NCI-H345 treated with DMSO at 0.1 percent for 48 hours (cell line): ENCODE measurements around the gene RPS27L.
A peak's percentile ranks its signal among the peaks of the same experiment; 100 is the strongest.
"Not testable (repeated sequence)": the region's sequence is repeated elsewhere in the genome, so short reads cannot be mapped to it uniquely, and the experiment has no call there.

Experiments
- DNase-seq: peaks from one replicate; lab custom pipeline; 2025; ENCODE audit not compliant: unreplicated experiment; lab: John Stamatoyannopoulos, UW

RPS27L gene

DNA sequence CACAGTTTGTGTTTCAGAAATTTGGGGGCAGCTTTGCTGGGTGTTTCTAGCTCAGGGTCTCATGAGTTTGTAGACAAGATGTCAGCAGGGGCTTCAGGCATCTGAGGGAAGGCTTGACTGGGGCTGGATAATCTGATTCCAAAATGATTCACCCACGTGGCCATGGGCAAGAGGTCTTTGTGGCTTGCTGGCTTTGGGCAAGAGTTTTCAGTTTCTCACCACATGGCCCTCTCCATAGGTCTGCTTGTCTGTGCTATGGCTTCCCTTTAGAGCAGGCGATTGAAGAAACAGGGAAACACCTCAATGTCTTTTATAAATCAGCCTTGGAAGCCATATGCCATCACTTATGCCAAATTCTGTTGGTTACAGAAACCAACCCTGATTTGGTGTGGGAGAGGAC is 11.9 kb downstream of the RPS27L start:
- no peak for DNase-seq

DNA sequence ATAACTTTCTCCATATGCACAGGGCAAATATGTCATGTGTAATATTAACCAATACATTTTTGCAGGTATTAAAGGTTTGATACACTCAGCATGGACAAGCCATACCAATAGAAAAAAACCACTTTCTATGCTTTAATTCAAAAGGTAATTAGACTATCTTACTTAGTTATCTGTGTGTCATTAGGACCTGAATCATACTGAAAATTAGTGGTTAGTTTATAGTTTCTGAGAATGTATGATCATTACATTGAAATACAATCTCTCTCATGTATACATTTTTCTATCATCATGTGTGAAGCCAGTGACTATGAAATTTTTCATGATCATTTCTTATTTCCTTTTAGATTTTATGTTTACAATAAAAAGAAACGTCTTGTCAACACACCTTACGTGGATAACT is 16.3 kb downstream of the RPS27L start:
- DNase-seq, result no peak

DNA sequence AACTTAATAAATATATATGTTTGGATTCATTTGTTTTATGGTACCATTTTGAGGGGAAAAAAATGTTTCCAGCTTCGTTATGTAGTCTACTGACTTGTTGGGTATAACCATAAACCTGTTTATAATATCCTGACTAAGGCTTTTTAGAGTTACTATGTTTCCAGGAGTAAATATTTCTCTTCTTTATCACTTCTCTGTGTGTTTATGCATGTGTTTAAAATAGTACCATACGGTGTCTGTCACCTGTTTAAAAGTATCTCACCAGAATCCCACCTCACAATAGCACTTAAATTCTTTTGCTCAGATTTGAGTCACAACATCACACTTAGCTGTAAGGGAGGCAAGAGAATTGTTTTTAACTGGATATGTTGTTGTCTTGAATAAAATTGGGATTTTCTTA is 20.5 kb downstream of the RPS27L start:
- DNase-seq, result no peak

GRCh38 chr15:63135804-63136203 is 21.5 kb downstream of the RPS27L start:
- DNase-seq, result no peak

DNA sequence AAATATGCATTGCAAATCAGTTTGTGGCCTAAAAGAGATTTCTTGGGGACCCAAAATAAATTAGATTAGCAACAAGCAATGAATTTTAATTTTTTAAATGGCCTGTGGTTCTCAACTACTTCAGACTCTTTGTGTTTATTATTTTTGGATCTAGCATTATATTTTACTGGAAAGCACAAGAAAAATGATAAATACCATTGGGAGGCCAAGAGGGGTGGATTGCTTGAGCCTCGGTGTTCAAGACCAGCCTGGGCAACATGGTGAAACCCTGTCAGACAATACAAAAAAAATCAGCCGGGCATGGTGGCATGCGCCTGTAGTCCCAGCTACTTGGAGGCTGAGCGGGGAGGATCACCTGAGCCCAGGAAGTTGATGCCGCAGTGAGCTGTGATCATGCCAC is 22.0 kb downstream of the RPS27L start:
- no peak for DNase-seq

- DNase-seq, result no peak
Measured at GRCh38 chr15:63134245-63134985, 22.9 kb downstream of the RPS27L start.

- DNase-seq, result no peak
Measured at GRCh38 chr15:63133786-63134185, 23.5 kb downstream of the RPS27L start.

DNA sequence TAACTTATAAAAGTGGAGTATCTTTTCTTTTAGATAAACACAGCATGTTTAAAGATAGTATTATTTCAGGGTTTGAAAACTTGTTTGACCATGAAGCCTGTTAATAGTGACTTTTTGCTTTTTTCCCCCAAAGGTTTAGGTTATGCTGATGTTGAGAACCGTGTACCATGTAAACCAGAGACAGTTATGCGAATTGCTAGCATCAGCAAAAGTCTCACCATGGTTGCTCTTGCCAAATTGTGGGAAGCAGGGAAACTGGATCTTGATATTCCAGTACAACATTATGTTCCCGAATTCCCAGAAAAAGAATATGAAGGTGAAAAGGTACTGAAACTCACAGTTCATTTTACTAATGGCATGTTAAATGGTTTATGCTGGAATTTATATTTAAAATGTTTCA is 30.6 kb downstream of the RPS27L start:
- no peak for DNase-seq

DNA sequence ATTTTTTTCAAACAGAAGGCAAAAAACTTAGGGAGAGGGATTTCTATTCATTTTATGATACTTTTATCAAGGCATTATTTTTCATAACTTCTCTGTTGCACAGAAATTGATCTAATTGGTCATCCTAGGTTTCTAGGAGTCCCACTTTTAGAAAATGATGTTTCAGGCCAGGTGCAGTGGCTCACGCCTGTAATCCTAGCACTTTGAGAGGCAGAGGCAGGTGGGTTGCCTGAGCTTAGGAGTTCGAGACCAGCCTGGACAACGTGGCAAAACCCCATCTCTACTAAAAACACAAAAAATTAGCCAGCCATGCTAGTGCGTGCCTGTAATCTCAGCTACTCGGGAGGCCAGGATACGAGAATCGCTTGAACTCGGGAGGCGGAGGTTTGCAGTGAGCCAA is 32.8 kb downstream of the RPS27L start:
- no peak for DNase-seq

GRCh38 chr15:63122002-63122875 is 35.0 kb downstream of the RPS27L start:
- DNase-seq, result peak; percentile 13

GRCh38 chr15:63121382-63122001 is 35.8 kb downstream of the RPS27L start, which contains the start of gene LACTB:
LACTB (plus strand) TSS chr15:63121861; CDS start chr15:63121872, 11 bp downstream.
- peak; percentile 40 for DNase-seq

DNA sequence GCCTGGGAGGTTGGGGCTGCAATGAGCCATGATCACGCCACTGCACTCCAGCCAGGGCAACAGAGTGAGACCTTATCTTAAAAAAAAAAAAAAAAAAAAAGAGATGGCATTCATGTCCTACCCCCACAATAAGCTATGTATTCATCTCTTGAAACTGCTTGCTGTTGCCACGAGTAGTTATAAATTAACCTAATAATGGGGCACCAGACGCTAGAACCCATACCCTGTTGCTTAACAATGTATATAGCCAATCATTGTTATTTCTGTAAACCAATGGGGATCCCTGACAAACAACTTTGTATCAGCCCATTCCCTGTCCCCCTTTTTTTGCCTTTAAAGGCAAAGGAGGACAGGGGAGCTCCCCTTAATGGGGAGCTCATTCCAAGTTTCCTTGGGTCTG is 38.4 kb downstream of the RPS27L start:
- DNase-seq, result no peak

- DNase-seq, result no peak
Measured at GRCh38 chr15:63114465-63114864, 42.8 kb downstream of the RPS27L start.

- no peak for DNase-seq
Measured at GRCh38 chr15:63112871-63113270, 44.4 kb downstream of the RPS27L start.

DNA sequence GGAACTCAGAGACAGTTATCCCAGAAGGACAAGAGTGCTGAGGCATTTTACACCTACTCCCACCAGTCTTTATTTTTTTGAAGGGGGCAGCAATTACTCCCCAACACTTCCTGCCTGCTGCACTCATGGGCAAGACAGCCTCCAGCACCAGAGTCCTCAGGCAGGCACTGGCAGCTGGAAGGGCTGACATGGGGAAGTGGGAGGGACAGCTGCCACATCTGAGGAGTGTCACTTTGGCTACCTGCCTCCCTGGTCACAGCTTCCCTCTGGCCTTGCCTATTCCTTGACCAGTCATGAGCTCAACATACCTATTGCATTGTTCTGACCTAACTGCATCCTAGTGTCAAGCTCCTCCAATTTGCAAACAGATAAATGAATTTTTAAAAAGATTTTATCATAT is 45.8 kb downstream of the RPS27L start:
- no peak for DNase-seq

DNA sequence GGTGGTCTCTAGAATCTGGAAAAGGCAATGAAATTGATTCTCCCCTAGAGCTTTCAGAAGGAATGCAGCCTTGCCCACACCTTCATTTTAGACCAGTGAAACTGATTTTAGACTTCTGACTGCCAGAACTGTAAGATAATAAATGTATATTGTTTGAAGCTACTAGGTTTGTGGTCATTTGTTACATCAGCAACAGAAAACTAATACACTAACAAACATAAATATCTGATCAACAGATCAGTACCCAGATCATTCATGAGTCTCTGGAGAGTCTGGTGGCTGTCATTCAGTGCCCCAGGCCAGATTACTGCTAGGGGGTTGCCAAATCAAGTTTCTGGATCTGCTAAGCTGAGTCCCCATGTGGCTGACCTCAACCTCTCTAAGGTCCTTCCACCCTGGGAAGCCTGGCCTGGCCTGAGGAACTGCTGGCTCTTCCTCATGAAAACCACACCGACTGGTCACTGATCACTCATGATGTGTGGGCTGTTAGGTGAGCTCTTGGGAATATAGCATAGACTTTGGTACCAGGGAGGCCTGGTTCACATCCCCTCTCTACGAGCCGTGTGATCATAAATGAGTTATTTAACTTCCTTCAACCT is 46.8 kb downstream of the RPS27L start:
- no peak for DNase-seq

DNA sequence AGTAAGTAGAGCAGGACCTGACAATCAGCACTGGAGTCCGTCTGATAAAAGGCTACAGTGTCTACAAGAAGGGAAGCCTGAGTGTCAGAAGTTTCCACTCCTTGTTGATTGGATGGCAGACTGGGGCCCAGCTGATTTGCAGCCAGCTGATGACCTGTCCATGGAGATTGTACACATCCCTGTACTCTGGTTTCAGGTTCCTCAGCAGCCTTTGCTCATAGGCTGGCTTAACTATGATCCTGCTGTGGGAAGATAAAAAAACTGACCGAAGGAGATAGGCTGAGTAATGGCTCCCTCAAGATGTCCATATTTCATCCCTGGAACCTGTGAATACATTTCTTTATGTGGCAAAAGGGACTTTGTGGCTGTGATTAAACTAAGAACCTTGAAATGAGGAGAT is 47.4 kb downstream of the RPS27L start:
- no peak for DNase-seq

DNA sequence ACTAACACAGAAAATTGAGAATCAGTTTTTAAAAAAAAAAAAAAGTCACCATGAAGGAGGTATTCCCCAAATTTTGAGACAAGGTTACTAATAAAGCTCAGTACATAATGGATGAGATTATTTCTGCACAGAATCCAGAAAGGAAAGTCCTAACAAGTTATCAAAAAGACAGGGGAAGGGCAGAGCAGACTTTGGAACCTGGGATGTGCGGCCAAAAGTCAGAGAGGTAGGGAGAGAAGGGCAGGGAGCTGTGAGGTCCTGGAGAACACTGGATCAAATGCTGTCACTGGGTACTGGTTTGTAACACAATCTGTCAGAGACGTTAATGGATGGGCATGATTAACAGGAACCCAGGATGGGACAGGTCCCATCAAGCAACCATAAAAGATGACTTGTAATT is 47.8 kb downstream of the RPS27L start:
- no peak for DNase-seq

- DNase-seq, result no peak
Measured at GRCh38 chr15:63107895-63108546, 49.3 kb downstream of the RPS27L start.

GRCh38 chr15:63105354-63105753 is 51.9 kb downstream of the RPS27L start:
- DNase-seq, result not testable (repeated sequence)

- DNase-seq, result no peak
Measured at GRCh38 chr15:63104727-63105126, 52.5 kb downstream of the RPS27L start.
